Panc1 (cell line): ENCODE results near the gene TAB3. TPM values are rescaled to one million over a fixed set of nuclear protein-coding genes. Genes with fewer than 3 reads are reported as not detected.

ENCODE experiments used
- ATAC-seq: fragments of 200-7000 bp; cut with Tn5 transposase; 2 replicates; pipeline ENCODE4 v1.9.1; 2020; ENCODE audit warnings: mild to moderate bottlenecking, moderate library complexity
- BruUV-seq: library from RNA; stranded (reverse); fragments of 400-500 nt; replicated peaks from 2 replicates; lab custom pipeline; 2021; lab: Mats Ljungman, UMichigan
- CTCF ChIA-PET: fragments of 300-600 bp; sonication (Branson Sonifier 250); formaldehyde crosslinking; loops from one replicate; lab custom pipeline; 2022; ENCODE audit warnings: antibody characterized with exemption; lab: Charles Lee
- POLR2A ChIA-PET: fragments of 300-600 bp; sonication (Branson Sonifier 250); formaldehyde crosslinking; loops from one replicate; lab custom pipeline; 2022; ENCODE audit warnings: antibody characterized with exemption; lab: Charles Lee
- DNase-seq: peaks from one replicate; pipeline ENCODE4 v3.0.0-alpha.2; 2010; ENCODE audit warnings: low read depth, low spot score
- H3K27ac ChIP-seq: 2 replicates; pipeline ENCODE4 v1.5.1; 2011; ENCODE audit warnings: mild to moderate bottlenecking, low read length, inconsistent platforms
- H3K27me3 ChIP-seq: fragments of 200-500 bp; sonication (Bioruptor generic); 2 replicates; pipeline ENCODE4 v1.6.0; 2014; ENCODE audit warnings: low read length, inconsistent platforms; ENCODE audit not compliant: control insufficient read depth, insufficient read depth
- H3K36me3 ChIP-seq: fragments of 200-500 bp; sonication (Bioruptor generic); 2 replicates; pipeline ENCODE4 v1.5.1; 2014; ENCODE audit warnings: inconsistent platforms, mild to moderate bottlenecking, low read length, moderate library complexity; ENCODE audit not compliant: control insufficient read depth, insufficient read depth
- H3K4me1 ChIP-seq: 2 replicates; pipeline ENCODE4 v1.5.1; 2011; ENCODE audit warnings: inconsistent platforms, mild to moderate bottlenecking, low read length, moderate library complexity; ENCODE audit not compliant: control insufficient read depth, insufficient read depth
- H3K4me3 ChIP-seq, 2 experiments: 2 replicates each; pipeline ENCODE4 v1.5.1; 2011 to 2012; ENCODE audit warnings: low read depth in 2 of 2, low read length in 2 of 2, mild to moderate bottlenecking in 2 of 2, inconsistent platforms in 1 of 2, moderate library complexity in 1 of 2
- H3K9me3 ChIP-seq: fragments of 200-500 bp; sonication (Bioruptor generic); 2 replicates; pipeline ENCODE4 v1.5.1; 2014; ENCODE audit warnings: low read depth, mild to moderate bottlenecking, inconsistent platforms, low read length, moderate library complexity; ENCODE audit not compliant: control insufficient read depth, insufficient read depth
- CTCF ChIP-seq: fragments of 450-650 bp; IDR thresholded peaks from 2 replicates; pipeline ENCODE4 v1.5.1; 2017; ENCODE audit warnings: mild to moderate bottlenecking
- POLR2AphosphoS5 ChIP-seq: IDR thresholded peaks from 2 replicates; pipeline ENCODE4 v1.6.1; 2012; ENCODE audit warnings: mild to moderate bottlenecking, low read depth, low read length, moderate library complexity
- REST ChIP-seq, 2 experiments: IDR thresholded peaks; 2 replicates each; pipeline ENCODE4 v1.6.1; 2011 to 2012; ENCODE audit warnings: low read depth in 2 of 2, control low read depth in 1 of 2, low read length in 1 of 2, mild to moderate bottlenecking in 1 of 2, moderate library complexity in 1 of 2; ENCODE audit not compliant: insufficient read depth in 1 of 2
- SIN3A ChIP-seq: IDR thresholded peaks from 2 replicates; pipeline ENCODE4 v1.6.1; 2012; ENCODE audit warnings: low read depth, mild to moderate bottlenecking, low read length, moderate library complexity, borderline replicate concordance; ENCODE audit not compliant: insufficient read depth
- TCF7L2 ChIP-seq: IDR thresholded peaks from 2 replicates; pipeline ENCODE4 v1.6.1; 2011; ENCODE audit warnings: mild to moderate bottlenecking, low read depth, low read length, inconsistent platforms
- in situ Hi-C: cut with HindIII; loops from 2 replicates; pipeline ENCODE4 v1.10.0; 2016; ENCODE audit warnings: low sequenced_read_pairs, low pct_unique_long_range_greater_than_20kb
- intact Hi-C: fragments of 100-400 bp; cut with micrococcal nuclease; formaldehyde crosslinking; loops from one replicate; pipeline ENCODE4 v1.10.0; 2022; ENCODE audit not compliant: unreplicated experiment
- total RNA-seq: library from RNA; stranded (reverse); gene quantifications from one replicate; pipeline ENCODE4 v1.2.1, GENCODE V29; 2021; ENCODE audit not compliant: unreplicated experiment

TAB3 gene
- total RNA-seq, 1 experiment from 2014 or later, result 7.7 TPM

- in situ Hi-C loops (no loop called here), intact Hi-C loops (no loop called here)
- Histone ChIP-seq H3K9me3 (no peaks in the 10 kb centered on the region), H3K36me3 (no peaks in the 10 kb centered on the region), H3K4me1 (no peaks in the 10 kb centered on the region), H3K27me3 (no peaks in the 10 kb centered on the region), H3K27ac (no peak overlapping the region), H3K4me3 (no peak overlapping the region)
- ChIA-PET CTCF (no interaction called here), POLR2A (no interaction called here)
- DNase-seq (no peak), ATAC-seq (no peak)
- no TSS peak for BruUV-seq
- TF ChIP-seq CTCF (no peak), SIN3A (no peak), TCF7L2 (no peak), REST (IDR thresholded peaks at IDR 0.05; ENCODE audit: insufficient read depth in 1 of 2, low read depth in 2 of 2, low read length in 1 of 2) (no peak), POLR2AphosphoS5 (no peak)
Observed at GRCh38 chrX:30830326-30830943, 58.6 kb downstream of the TAB3 start.

GRCh38 chrX:30824275-30824674 is 64.8 kb downstream of the TAB3 start:
- ATAC-seq, result no peak

More at GRCh38 chrX:30824275-30824674, 64.8 kb downstream of the TAB3 start:
- BruUV-seq, result no TSS peak
- no peak overlapping the region for H3K27ac ChIP-seq
- TF ChIP-seq POLR2AphosphoS5 (no peak), CTCF (no peak), SIN3A (no peak), REST (IDR thresholded peaks at IDR 0.05; ENCODE audit: insufficient read depth in 1 of 2, low read depth in 2 of 2, low read length in 1 of 2) (no peak), TCF7L2 (no peak)
- no peaks in the 10 kb centered on the region for H3K4me1 ChIP-seq
- in situ Hi-C loops (no loop called here), intact Hi-C loops (loop anchor here (5.0 kb wide), 1 partner anchor 87 kb away; no protein-coding TSS in a partner anchor)
- POLR2A ChIA-PET, result no interaction called here
- no peak overlapping the region for H3K4me3 ChIP-seq
- no peaks in the 10 kb centered on the region for H3K27me3 ChIP-seq
- DNase-seq, result no peak
- H3K9me3 ChIP-seq, result no peaks in the 10 kb centered on the region
- no peaks in the 10 kb centered on the region for H3K36me3 ChIP-seq
- CTCF ChIA-PET, result no interaction called here
